Measurements from ENCODE around the gene GAB2. TPM values are rescaled to one million over a fixed set of nuclear protein-coding genes. Genes with fewer than 3 reads are reported as not detected.

GAB2 gene
- total RNA-seq, 1 experiment from 2014 or later, result 10.0 TPM

GRCh38 chr11:78181185-78181584 lies 236.4 kb downstream of the GAB2 start:
- Histone ChIP-seq H3K4me3 (ENCODE audit: low read depth in 2 of 2, low read length in 2 of 2) (no peak overlapping the region), H3K27ac (ENCODE audit: low read length) (no peak overlapping the region), H3K9me3 (ENCODE audit: control insufficient read depth, insufficient read depth, low read depth, low read length) (no peaks in the 10 kb centered on the region), H3K36me3 (ENCODE audit: control insufficient read depth, insufficient read depth, low read length) (no peaks in the 10 kb centered on the region), H3K4me1 (ENCODE audit: control insufficient read depth, insufficient read depth, low read length) (peaks cover 4% of the 10 kb centered on the region), H3K27me3 (ENCODE audit: control insufficient read depth, insufficient read depth, low read length) (no peaks in the 10 kb centered on the region)
- ATAC-seq (no peak), DNase-seq (ENCODE audit: low read depth, low spot score) (no peak)
- TF ChIP-seq CTCF (IDR thresholded peaks at IDR 0.05) (no peak), SIN3A (IDR thresholded peaks at IDR 0.05; ENCODE audit: borderline replicate concordance, insufficient read depth, low read depth, low read length) (no peak), REST (IDR thresholded peaks at IDR 0.05; ENCODE audit: insufficient read depth in 1 of 2, low read depth in 2 of 2, low read length in 1 of 2) (no peak), POLR2AphosphoS5 (IDR thresholded peaks at IDR 0.05; ENCODE audit: low read depth, low read length) (no peak), TCF7L2 (IDR thresholded peaks at IDR 0.05; ENCODE audit: low read depth, low read length) (no peak)
- in situ Hi-C loops (cut with HindIII; ENCODE audit: low pct_unique_long_range_greater_than_20kb, low sequenced_read_pairs), result no loop called here
- ChIA-PET POLR2A (no interaction called here), CTCF (no interaction called here)
- intact Hi-C loops (cut with micrococcal nuclease; ENCODE audit: unreplicated experiment), result no loop called here
- BruUV-seq (replicated peaks), result no TSS peak

- BruUV-seq (replicated peaks), result no TSS peak
- POLR2A ChIA-PET, result no interaction called here
- no peaks in the 10 kb centered on the region for H3K27me3 ChIP-seq (ENCODE audit: control insufficient read depth, insufficient read depth, low read length)
- no peaks in the 10 kb centered on the region for H3K36me3 ChIP-seq (ENCODE audit: control insufficient read depth, insufficient read depth, low read length)
- CTCF ChIA-PET, result no interaction called here
- intact Hi-C loops (cut with micrococcal nuclease; ENCODE audit: unreplicated experiment) (no loop called here), in situ Hi-C loops (cut with HindIII; ENCODE audit: low pct_unique_long_range_greater_than_20kb, low sequenced_read_pairs) (no loop called here)
- no peaks in the 10 kb centered on the region for H3K9me3 ChIP-seq (ENCODE audit: control insufficient read depth, insufficient read depth, low read depth, low read length)
- peaks cover under 1% of the 10 kb centered on the region; the same call in 1 of the 2 replicates for H3K4me1 ChIP-seq (ENCODE audit: control insufficient read depth, insufficient read depth, low read length)
- H3K4me3 ChIP-seq (ENCODE audit: low read depth in 2 of 2, low read length in 2 of 2), result no peak overlapping the region
- ATAC-seq (no peak), DNase-seq (ENCODE audit: low read depth, low spot score) (no peak)
- H3K27ac ChIP-seq (ENCODE audit: low read length), result no peak overlapping the region
- no peak for TF ChIP-seq TCF7L2 (IDR thresholded peaks at IDR 0.05; ENCODE audit: low read depth, low read length)
- TF ChIP-seq REST (IDR thresholded peaks at IDR 0.05; ENCODE audit: insufficient read depth in 1 of 2, low read depth in 2 of 2, low read length in 1 of 2), result no peak
- no peak for TF ChIP-seq SIN3A (IDR thresholded peaks at IDR 0.05; ENCODE audit: borderline replicate concordance, insufficient read depth, low read depth, low read length)
- no peak for TF ChIP-seq POLR2AphosphoS5 (IDR thresholded peaks at IDR 0.05; ENCODE audit: low read depth, low read length)
- no peak for TF ChIP-seq CTCF (IDR thresholded peaks at IDR 0.05)
These were observed 236.9 kb downstream of the GAB2 start for GRCh38 chr11:78180751-78181150.
